Measurements from ENCODE around the gene MPPED2.
A peak's percentile ranks its signal among the peaks of the same experiment; 100 is the strongest.

The MPPED2 gene

DNA sequence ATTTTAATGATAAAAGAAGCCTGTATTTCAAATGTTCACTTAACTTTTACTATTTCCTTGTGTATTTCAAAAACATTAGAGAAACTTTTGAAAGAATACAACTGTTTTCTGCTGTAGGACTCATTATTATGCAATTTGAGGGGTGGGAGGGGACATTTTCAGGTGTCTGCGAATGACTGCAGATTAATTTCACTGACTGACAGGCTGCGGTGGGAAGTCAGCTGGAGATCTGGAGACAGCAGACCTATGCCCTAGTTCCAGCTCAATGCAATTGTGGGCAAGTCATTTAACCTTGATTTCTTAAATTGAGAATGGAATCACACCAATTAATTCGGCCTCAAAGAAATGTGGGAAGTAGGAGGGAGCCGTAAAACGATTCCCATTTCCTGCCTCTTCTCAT lies 134.5 kb downstream of the MPPED2 start:
- DNase-seq (ENCODE audit: low read depth in 1 of 2, low spot score in 1 of 2): no peak
- in situ Hi-C loops (cut with HindIII; ENCODE audit: low pct_unique_long_range_greater_than_20kb, low sequenced_read_pairs): no loop called here
- TF ChIP-seq JUND (IDR thresholded peaks at IDR 0.05; ENCODE audit: low read depth): no peak

- in situ Hi-C loops (cut with HindIII; ENCODE audit: low pct_unique_long_range_greater_than_20kb, low sequenced_read_pairs): no loop called here
- no peak for TF ChIP-seq JUND (IDR thresholded peaks at IDR 0.05; ENCODE audit: low read depth)
- DNase-seq (ENCODE audit: low read depth in 1 of 2, low spot score in 1 of 2): no peak
Observed at GRCh38 chr11:30451167-30451566, 135.0 kb downstream of the MPPED2 start.

DNA sequence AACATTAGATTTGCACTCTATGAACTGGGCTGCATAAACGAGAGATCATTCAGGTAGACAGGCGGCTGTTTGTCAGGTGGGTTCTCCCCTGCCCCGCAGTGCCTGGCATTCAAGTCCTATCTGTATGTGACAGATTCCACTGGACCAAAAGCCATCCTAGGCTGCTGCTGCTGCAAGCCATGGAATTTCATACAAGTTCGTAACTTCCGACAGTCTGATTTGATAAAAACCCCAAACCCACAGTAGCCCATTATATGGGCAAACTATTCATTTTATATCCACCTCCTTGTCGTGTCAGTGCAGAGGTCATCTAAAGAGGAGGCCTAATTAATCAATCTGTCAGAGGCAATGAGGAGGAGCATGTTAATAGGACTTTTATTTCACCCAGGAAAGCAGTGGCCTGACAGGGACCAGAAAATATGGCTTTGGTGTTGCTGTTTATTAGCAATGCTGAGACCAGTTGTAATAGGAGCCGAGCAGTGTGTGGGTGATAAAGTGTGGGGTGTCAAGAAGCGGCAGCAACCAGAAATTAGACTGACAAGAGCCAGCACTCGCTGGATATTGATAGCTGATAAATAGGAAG lies 139.0 kb downstream of the MPPED2 start:
- in situ Hi-C loops (cut with HindIII; ENCODE audit: low pct_unique_long_range_greater_than_20kb, low sequenced_read_pairs): no loop called here
- TF ChIP-seq JUND (IDR thresholded peaks at IDR 0.05; ENCODE audit: low read depth): no peak
- DNase-seq (ENCODE audit: low read depth in 1 of 2, low spot score in 1 of 2): no peak

- DNase-seq (ENCODE audit: low read depth in 1 of 2, low spot score in 1 of 2): no peak
- TF ChIP-seq JUND (IDR thresholded peaks at IDR 0.05; ENCODE audit: low read depth): no peak
- in situ Hi-C loops (cut with HindIII; ENCODE audit: low pct_unique_long_range_greater_than_20kb, low sequenced_read_pairs): no loop called here
Observed at GRCh38 chr11:30446520-30446919, 139.6 kb downstream of the MPPED2 start.

DNA sequence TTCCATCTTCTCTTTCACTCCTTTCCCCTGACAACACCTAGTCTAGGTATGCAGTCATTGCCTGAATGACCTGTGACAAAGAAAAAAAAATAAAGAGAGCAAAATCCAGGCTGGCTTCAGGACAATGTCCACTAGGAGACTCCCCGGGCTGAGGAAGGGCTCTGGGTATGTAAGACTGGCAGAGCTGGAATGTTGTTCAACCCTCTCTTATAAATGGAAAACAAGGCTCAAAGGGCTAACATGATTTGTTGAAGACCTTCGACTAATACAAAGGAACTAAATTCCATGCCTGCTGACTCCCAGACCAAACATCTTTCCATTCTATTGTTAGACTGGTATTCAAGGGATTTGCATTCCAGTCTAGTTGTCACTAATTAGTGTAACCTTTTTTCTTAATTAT lies 141.1 kb downstream of the MPPED2 start:
- in situ Hi-C loops (cut with HindIII; ENCODE audit: low pct_unique_long_range_greater_than_20kb, low sequenced_read_pairs): no loop called here
- TF ChIP-seq JUND (IDR thresholded peaks at IDR 0.05; ENCODE audit: low read depth): no peak
- DNase-seq (ENCODE audit: low read depth in 1 of 2, low spot score in 1 of 2): peak in 1 of 2 experiments; percentile 40

DNA sequence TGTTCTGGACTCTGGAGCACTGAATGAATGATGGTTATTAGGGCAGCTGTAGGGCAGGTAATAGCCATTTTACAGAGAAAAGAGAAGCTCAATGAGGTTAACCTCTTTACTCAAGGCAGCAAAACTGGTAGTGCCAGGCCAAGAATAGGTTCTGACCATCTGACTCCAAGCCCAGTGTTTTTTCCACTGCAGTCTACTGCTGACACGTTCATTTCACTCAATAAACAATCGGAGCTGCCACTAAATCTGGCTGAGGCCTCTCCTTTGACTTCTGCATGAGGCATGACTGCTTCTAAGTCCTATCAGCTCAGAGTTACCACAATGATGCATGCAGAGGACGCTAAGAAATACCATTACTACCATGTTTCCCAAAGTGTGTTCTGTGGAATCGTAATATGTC lies 145.6 kb downstream of the MPPED2 start:
- TF ChIP-seq JUND (IDR thresholded peaks at IDR 0.05; ENCODE audit: low read depth): no peak
- no peak for DNase-seq (ENCODE audit: low read depth in 1 of 2, low spot score in 1 of 2)
- in situ Hi-C loops (cut with HindIII; ENCODE audit: low pct_unique_long_range_greater_than_20kb, low sequenced_read_pairs): no loop called here

GRCh38 chr11:30436801-30437200 lies 149.4 kb downstream of the MPPED2 start:
- TF ChIP-seq JUND (IDR thresholded peaks at IDR 0.05; ENCODE audit: low read depth): no peak
- DNase-seq (ENCODE audit: low read depth in 1 of 2, low spot score in 1 of 2): no peak
- in situ Hi-C loops (cut with HindIII; ENCODE audit: low pct_unique_long_range_greater_than_20kb, low sequenced_read_pairs): no loop called here

GRCh38 chr11:30435488-30435887 lies 150.7 kb downstream of the MPPED2 start:
- no peak for TF ChIP-seq JUND (IDR thresholded peaks at IDR 0.05; ENCODE audit: low read depth)
- in situ Hi-C loops (cut with HindIII; ENCODE audit: low pct_unique_long_range_greater_than_20kb, low sequenced_read_pairs): no loop called here
- DNase-seq (ENCODE audit: low read depth in 1 of 2, low spot score in 1 of 2): peak in 1 of 2 experiments; percentile 40

GRCh38 chr11:30434901-30435300 lies 151.3 kb downstream of the MPPED2 start:
- no peak for TF ChIP-seq JUND (IDR thresholded peaks at IDR 0.05; ENCODE audit: low read depth)
- no peak for DNase-seq (ENCODE audit: low read depth in 1 of 2, low spot score in 1 of 2)
- in situ Hi-C loops (cut with HindIII; ENCODE audit: low pct_unique_long_range_greater_than_20kb, low sequenced_read_pairs): no loop called here

GRCh38 chr11:30433831-30434230 lies 152.3 kb downstream of the MPPED2 start:
- no peak for TF ChIP-seq JUND (IDR thresholded peaks at IDR 0.05; ENCODE audit: low read depth)
- DNase-seq (ENCODE audit: low read depth in 1 of 2, low spot score in 1 of 2): peak in 1 of 2 experiments; percentile 25
- in situ Hi-C loops (cut with HindIII; ENCODE audit: low pct_unique_long_range_greater_than_20kb, low sequenced_read_pairs): no loop called here

DNA sequence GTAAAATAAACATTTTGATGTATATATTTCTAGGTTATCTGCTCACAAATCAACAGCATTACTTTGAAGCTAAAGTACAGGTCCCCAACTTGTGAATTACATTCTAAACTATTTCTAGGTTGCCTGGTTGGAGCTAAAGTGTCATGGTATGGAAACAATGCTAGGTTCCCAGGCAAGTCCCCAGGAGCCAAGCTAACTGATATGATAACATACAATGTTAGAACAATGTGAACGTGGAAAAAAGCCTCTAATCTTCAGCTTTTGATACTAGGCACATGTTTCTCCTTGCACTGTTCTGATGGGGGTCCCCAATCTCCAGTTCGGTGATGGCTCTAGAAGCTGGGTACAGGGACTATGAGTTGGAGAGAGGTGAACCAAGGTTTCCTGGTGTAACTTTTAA lies 153.4 kb downstream of the MPPED2 start:
- in situ Hi-C loops (cut with HindIII; ENCODE audit: low pct_unique_long_range_greater_than_20kb, low sequenced_read_pairs): no loop called here
- no peak for TF ChIP-seq JUND (IDR thresholded peaks at IDR 0.05; ENCODE audit: low read depth)
- DNase-seq (ENCODE audit: low read depth in 1 of 2, low spot score in 1 of 2): no peak

- in situ Hi-C loops (cut with HindIII; ENCODE audit: low pct_unique_long_range_greater_than_20kb, low sequenced_read_pairs): no loop called here
Observed at GRCh38 chr11:30432178-30432577, 154.0 kb downstream of the MPPED2 start.

GRCh38 chr11:30431127-30431814 lies 154.9 kb downstream of the MPPED2 start:
- TF ChIP-seq JUND (IDR thresholded peaks at IDR 0.05; ENCODE audit: low read depth): no peak
- DNase-seq (ENCODE audit: low read depth in 1 of 2, low spot score in 1 of 2): peak in 1 of 2 experiments; percentile 20
- in situ Hi-C loops (cut with HindIII; ENCODE audit: low pct_unique_long_range_greater_than_20kb, low sequenced_read_pairs): no loop called here

More at GRCh38 chr11:30432178-30432577, 154.0 kb downstream of the MPPED2 start:
- TF ChIP-seq JUND (IDR thresholded peaks at IDR 0.05; ENCODE audit: low read depth): no peak
- DNase-seq (ENCODE audit: low read depth in 1 of 2, low spot score in 1 of 2): no peak

DNA sequence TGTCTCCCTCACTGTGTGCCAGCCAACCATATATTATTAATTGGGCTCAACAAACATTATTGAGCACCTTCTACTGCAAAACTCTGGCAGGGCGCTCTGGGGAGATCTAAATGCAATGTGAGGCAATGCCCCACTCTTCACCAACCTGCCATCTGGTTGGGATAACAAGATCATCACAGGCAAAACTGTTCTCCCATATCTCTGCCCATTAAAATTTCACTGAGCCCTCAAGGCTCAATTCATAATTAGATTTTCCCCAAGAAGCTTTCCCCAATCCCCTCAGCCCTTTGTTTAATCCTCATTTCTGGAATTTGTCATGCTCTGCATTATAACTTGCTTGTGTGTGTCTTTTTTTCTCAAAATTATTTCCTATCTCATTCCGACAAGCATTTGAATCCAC lies 156.6 kb downstream of the MPPED2 start:
- DNase-seq (ENCODE audit: low read depth in 1 of 2, low spot score in 1 of 2): no peak
- in situ Hi-C loops (cut with HindIII; ENCODE audit: low pct_unique_long_range_greater_than_20kb, low sequenced_read_pairs): no loop called here
- no peak for TF ChIP-seq JUND (IDR thresholded peaks at IDR 0.05; ENCODE audit: low read depth)
